Dermis microvascular lymphatic vessel endothelial cell (primary cell): Measurements from ENCODE around the gene CD248. TPM values are rescaled to one million over a fixed set of nuclear protein-coding genes. Genes with fewer than 3 reads are reported as not detected.
"Not testable (repeated sequence)": the region's sequence is repeated elsewhere in the genome, so short reads cannot be mapped to it uniquely, and the experiment has no call there.

Source experiments
- DNase-seq, 2 donors: peaks; one replicate each; pipeline versions ENCODE4 v3.0.0 to v3.0.0-alpha.2; 2010; ENCODE audit warnings: low read depth in 2 of 2
- total RNA-seq: library from RNA; depleted of rRNA; stranded (reverse); fragments of >200 nt; gene quantifications from 2 replicates; pipeline ENCODE4 v1.2.1, GENCODE V29; 2014

CD248 gene, protein sequence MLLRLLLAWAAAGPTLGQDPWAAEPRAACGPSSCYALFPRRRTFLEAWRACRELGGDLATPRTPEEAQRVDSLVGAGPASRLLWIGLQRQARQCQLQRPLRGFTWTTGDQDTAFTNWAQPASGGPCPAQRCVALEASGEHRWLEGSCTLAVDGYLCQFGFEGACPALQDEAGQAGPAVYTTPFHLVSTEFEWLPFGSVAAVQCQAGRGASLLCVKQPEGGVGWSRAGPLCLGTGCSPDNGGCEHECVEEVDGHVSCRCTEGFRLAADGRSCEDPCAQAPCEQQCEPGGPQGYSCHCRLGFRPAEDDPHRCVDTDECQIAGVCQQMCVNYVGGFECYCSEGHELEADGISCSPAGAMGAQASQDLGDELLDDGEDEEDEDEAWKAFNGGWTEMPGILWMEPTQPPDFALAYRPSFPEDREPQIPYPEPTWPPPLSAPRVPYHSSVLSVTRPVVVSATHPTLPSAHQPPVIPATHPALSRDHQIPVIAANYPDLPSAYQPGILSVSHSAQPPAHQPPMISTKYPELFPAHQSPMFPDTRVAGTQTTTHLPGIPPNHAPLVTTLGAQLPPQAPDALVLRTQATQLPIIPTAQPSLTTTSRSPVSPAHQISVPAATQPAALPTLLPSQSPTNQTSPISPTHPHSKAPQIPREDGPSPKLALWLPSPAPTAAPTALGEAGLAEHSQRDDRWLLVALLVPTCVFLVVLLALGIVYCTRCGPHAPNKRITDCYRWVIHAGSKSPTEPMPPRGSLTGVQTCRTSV
- total RNA-seq: under 0.01 and 0.13 TPM in 2 replicates

GRCh38 chr11:66316849-66317251 is at the start of gene CD248:
TSS of gene CD248 (minus strand) at chr11:66317044. CDS start at chr11:66317027, 17 bp downstream.
- DNase-seq: peak in 1 of 2 donors; percentile 36

GRCh38 chr11:66365711-66366619 is 49.1 kb upstream of the CD248 start:
- DNase-seq: no peak

DNA sequence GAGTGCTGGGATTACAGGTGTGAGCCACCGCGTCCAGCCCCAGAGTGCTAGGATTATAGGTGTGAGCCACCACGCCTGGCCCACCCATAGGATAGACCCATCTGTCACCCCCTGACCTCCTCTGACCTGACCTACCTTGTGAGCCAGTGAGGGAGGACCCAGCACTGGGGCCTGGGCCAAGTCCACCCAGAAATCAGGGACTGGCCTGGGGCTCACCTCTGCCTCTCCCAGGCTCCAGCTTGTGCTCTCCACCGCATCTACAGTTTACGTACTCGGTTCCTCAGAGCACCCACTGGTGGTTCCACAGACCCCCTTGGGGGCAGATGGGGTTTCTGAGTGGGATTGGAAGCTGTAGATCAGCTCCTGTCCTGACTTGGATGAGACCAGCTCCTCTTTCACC is 48.3 kb upstream of the CD248 start:
- DNase-seq: no peak

GRCh38 chr11:66363805-66364535 is 47.1 kb upstream of the CD248 start:
- no peak for DNase-seq

- DNase-seq: no peak
Observed at GRCh38 chr11:66363187-66363601, 46.4 kb upstream of the CD248 start.

DNA sequence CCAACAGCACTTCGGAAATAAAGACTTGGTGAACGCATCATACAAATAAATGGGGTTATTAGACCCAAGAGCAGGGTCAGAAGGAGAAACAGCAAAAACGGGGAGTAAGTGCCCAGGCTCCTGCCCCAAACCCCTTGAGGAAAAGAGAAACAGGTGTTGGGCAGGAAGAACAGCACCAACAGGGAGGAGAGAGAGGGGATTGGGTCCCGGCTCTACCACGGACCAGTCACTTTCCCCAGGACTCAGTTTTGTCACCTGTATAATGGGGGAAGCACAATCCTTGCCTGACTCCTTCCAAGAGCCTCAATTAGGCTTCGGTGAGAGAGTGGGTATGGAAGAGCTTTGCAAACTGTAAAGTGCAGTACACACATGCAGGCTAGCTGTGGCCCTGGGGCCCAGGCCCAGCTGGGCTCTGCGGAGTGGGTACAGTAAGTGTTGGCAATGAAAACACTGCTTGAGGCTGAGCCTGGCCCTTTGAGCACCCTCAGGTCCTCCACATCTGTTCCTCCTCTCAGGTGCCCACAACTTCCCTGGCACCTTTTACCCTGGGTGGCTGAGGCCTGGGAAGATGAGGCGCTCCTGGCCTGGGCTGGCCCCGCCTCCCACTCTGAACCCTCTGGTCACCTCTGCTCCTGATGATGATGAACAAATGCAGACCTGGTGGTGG is 45.8 kb upstream of the CD248 start:
- DNase-seq: no peak

GRCh38 chr11:66361502-66361941 is 44.7 kb upstream of the CD248 start:
- no peak for DNase-seq

- no peak for DNase-seq
Observed at GRCh38 chr11:66360406-66361073, 43.7 kb upstream of the CD248 start.

- DNase-seq: no peak
Observed at GRCh38 chr11:66359662-66360087, 42.8 kb upstream of the CD248 start.

GRCh38 chr11:66350560-66351235 is 33.9 kb upstream of the CD248 start:
- not testable (repeated sequence) for DNase-seq

- DNase-seq: no peak
Observed at GRCh38 chr11:66349084-66349386, 32.2 kb upstream of the CD248 start.

DNA sequence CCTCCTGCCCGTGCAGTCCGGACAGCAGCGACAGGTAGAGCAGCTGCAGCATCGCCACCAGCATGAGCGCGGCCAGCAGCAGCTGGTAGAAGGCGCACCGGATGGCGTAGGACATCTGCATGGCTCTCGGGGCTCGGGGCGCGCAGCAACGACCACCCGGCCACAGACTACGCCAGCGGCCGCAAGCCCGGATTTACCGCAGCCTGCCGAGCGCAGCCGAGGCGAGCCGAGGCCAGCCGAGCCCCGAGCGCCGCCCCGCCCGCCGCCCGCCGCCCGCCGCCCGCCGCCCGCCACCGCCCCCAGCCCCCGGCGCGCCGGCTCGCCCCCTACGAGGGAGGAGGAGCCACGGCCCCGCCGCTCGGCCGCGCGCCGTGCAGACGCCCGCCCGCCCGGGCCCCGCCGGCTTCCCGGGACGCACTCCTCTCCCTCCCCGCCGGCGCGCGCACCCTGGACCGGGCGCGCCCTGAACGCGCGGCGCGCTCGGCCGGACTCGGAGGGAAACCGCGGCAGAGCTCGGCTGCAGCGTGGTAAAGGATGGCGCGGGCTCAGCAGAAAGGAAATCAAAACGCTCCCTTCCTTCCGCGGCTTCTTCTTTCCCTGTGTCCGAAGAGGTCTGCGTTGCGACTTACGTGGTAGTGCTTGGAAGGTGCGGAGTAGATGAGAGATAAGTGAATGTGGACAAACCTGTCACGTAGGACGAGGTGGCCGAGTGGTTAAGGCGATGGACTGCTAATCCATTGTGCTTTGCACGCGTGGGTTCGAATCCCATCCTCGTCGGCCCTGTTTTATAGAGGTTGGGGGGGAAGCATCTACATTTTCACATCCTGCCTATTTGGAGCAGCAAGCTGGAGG is 30.8 kb upstream of the CD248 start, which contains the start of gene B4GAT1:
Gene B4GAT1, minus strand, starts transcription at position 205 of the 852 bp plus-strand sequence. Its CDS starts 84 bp downstream, at position 121.
- DNase-seq: peak; percentile 91 to 92

DNA sequence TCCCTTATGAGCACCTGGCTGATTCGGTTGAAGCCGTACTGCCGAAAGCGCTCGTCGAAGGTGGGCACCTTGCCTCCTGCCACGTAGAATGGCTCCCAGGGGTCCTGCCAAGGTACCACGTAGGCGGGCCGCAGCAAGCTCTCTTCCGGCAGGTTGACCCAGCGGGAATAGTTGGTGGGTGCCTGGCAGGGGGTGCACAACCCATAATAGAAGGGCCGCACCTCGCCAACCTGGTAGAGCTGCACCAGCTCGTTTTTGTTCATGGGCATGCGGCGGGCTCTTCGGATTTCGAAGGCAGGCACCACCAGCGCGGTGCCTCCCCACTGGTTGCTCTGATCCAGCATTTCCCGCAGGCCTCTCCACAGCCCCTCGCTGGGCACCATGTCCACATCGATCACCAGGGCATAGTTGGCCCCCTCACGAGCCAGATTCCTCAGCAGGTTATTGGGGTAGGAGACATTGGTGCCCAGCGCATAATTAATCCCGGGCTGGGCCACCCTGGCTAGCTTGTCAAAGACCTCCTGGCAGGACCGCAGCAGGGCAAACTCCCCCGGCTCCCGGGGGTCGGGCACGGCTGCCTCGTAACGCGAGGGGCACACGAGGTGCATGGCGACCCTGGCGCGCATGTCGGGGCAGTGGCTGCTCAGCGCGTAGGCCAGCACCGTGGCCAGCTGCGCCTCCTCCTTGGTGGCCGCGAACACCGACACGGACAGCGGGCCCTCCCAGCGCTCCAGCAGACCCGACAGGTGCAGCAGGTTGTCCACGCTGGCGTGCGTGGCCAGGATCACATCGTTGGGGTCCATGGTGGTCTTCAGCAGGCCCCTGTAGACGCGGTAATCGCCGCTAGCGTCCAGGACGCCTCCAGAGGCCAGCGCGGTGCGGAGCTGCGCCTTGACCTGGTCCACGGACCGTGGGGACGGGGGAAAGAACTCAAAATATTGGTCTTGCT is 29.9 kb upstream of the CD248 start:
- peak in 1 of 2 donors; percentile 25 for DNase-seq

- no peak for DNase-seq
Observed at GRCh38 chr11:66345316-66345649, 28.4 kb upstream of the CD248 start.

DNA sequence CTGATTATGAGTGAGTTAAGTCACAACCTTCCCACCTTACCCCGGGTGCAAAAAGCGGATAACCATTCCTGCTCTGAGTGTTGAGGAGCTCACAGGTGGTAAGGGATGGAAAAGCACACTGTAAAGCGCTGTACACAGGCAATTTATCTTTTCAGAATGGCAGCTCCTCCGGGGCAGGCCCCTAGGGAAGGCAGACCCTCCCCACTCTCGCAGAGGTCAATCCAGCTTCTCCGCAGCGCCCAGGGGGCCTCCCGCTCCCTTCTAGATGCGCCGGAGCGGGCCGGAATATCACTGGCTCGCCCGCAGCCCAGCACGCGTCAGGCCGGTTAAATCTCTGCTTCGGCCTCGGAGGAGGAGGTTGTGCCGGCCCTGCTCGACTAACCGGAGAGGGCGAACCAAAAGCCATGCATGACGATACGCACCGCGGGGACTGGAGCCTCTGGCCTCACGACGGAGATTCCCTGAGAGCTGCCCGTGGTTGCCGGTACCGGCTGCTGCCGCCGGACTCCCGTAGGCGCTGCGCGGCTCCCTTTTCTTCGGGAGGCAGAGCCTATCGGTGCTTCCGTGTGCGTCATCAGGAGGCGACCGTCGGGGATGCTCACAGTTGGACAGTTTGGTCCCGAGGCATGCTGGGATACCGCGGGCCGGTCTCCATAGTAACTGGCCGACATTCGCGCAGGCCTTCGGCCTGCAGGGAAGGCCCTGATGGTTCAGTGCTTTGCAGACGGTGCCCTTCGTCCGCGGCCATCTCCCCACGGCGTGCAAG is 27.9 kb upstream of the CD248 start, which contains the start of gene BRMS1:
Gene BRMS1, minus strand, starts transcription at position 555 of the 766 bp plus-strand sequence. CDS start 2,870 bp downstream, outside the sequence.
- peak; percentile 96 to 98 for DNase-seq

DNA sequence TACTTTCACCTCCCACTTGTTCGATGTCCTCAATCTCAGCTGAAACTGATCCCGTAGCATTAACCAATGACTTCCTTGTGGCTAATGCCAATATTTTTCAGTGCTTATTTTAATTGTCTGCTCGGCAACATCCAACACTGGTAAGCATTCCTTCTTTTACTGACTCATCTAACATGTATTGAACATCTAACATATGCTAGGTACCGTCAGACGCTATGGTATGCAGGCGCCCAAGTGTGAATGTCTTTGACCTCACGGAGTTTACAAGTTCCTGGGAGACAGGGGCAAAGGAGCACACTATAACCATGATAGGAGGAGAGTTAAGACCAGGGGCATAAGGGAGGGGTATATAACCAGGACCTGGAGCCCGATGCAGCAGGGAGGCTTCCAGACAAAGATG is 26.3 kb upstream of the CD248 start:
- DNase-seq: no peak
